H9 (cell line): ENCODE measurements around the gene PCDH9. TPM values are rescaled to one million over a fixed set of nuclear protein-coding genes. Genes with fewer than 3 reads are reported as not detected.

ENCODE experiments used
- DNase-seq: peaks from one replicate; pipeline ENCODE4 v3.0.0-alpha.2; 2017
- H2AFZ ChIP-seq: one replicate; pipeline ENCODE4 v1.6.1; 2013; ENCODE audit warnings: mild to moderate bottlenecking, low read length, control low read depth, moderate library complexity
- H2AK5ac ChIP-seq: 2 replicates; pipeline ENCODE4 v1.6.1; 2013; ENCODE audit warnings: low read length, control low read depth, mixed read lengths; ENCODE audit not compliant: insufficient read length
- H2BK120ac ChIP-seq: one replicate; pipeline ENCODE4 v1.6.1; 2013; ENCODE audit warnings: low read depth, mild to moderate bottlenecking, low read length, control low read depth, inconsistent platforms; ENCODE audit not compliant: poor library complexity, severe bottlenecking
- H2BK12ac ChIP-seq: 2 replicates; pipeline ENCODE4 v1.6.1; 2013; ENCODE audit warnings: low read length, control low read depth, mixed read lengths, low read depth; ENCODE audit not compliant: insufficient read length
- H2BK15ac ChIP-seq: 2 replicates; pipeline ENCODE4 v1.6.1; 2013; ENCODE audit warnings: low read depth, low read length, control low read depth
- H2BK20ac ChIP-seq: one replicate; pipeline ENCODE4 v1.6.1; 2013; ENCODE audit warnings: low read depth, mild to moderate bottlenecking, low read length, control low read depth, inconsistent platforms; ENCODE audit not compliant: poor library complexity, severe bottlenecking
- H2BK5ac ChIP-seq: 2 replicates; pipeline ENCODE4 v1.6.1; 2013; ENCODE audit warnings: low read length, control low read depth, mixed read lengths; ENCODE audit not compliant: insufficient read length
- H3K14ac ChIP-seq: 2 replicates; pipeline ENCODE4 v1.6.1; 2013; ENCODE audit warnings: low read length, control low read depth; ENCODE audit not compliant: insufficient read depth
- H3K18ac ChIP-seq: 2 replicates; pipeline ENCODE4 v1.6.1; 2013; ENCODE audit warnings: low read depth, mild to moderate bottlenecking, mixed read lengths, low read length, control low read depth; ENCODE audit not compliant: insufficient read length
- H3K23ac ChIP-seq: 2 replicates; pipeline ENCODE4 v1.6.1; 2013; ENCODE audit warnings: low read length, control low read depth, mixed read lengths, low read depth; ENCODE audit not compliant: insufficient read length
- H3K23me2 ChIP-seq: 2 replicates; pipeline ENCODE4 v1.6.1; 2013; ENCODE audit warnings: low read depth, mild to moderate bottlenecking, mixed read lengths, low read length, control low read depth; ENCODE audit not compliant: insufficient read length, poor library complexity, severe bottlenecking
- H3K27ac ChIP-seq: 2 replicates; pipeline ENCODE4 v1.5.1; 2013; ENCODE audit warnings: low read length, control low read depth, mixed read lengths, low read depth; ENCODE audit not compliant: insufficient read length
- H3K27me3 ChIP-seq: 2 replicates; pipeline ENCODE4 v1.6.1; 2013; ENCODE audit warnings: low read length, control low read depth, inconsistent platforms; ENCODE audit not compliant: insufficient read depth
- H3K4ac ChIP-seq: 2 replicates; pipeline ENCODE4 v1.6.1; 2013; ENCODE audit warnings: low read depth, mild to moderate bottlenecking, control low read depth, inconsistent platforms, low read length, moderate library complexity
- H3K4me1 ChIP-seq: 2 replicates; pipeline ENCODE4 v1.6.1; 2013; ENCODE audit warnings: low read length, control low read depth, inconsistent platforms; ENCODE audit not compliant: insufficient read depth
- H3K4me2 ChIP-seq: 2 replicates; pipeline ENCODE4 v1.6.1; 2013; ENCODE audit warnings: low read length, control low read depth, mixed read lengths; ENCODE audit not compliant: insufficient read length, insufficient read depth
- H3K56ac ChIP-seq: 2 replicates; pipeline ENCODE4 v1.6.1; 2013; ENCODE audit warnings: low read depth, mild to moderate bottlenecking, mixed read lengths, low read length, control low read depth; ENCODE audit not compliant: insufficient read length
- H3K79me1 ChIP-seq: 2 replicates; pipeline ENCODE4 v1.6.1; 2013; ENCODE audit warnings: low read depth, mild to moderate bottlenecking, moderate library complexity, low read length, control low read depth, inconsistent platforms; ENCODE audit not compliant: insufficient read depth, poor library complexity, severe bottlenecking
- H3K79me2 ChIP-seq: 2 replicates; pipeline ENCODE4 v1.6.1; 2013; ENCODE audit warnings: low read length, control low read depth, inconsistent platforms; ENCODE audit not compliant: insufficient read depth
- H3K9ac ChIP-seq: 2 replicates; pipeline ENCODE4 v1.6.1; 2013; ENCODE audit warnings: low read length, control low read depth, mixed read lengths; ENCODE audit not compliant: insufficient read length; ENCODE audit errors: extremely low read depth
- H3K9me3 ChIP-seq: one replicate; pipeline ENCODE4 v1.6.1; 2013; ENCODE audit warnings: low read depth, low read length, inconsistent platforms; ENCODE audit not compliant: control insufficient read depth
- H3T11ph ChIP-seq: one replicate; pipeline ENCODE4 v1.6.1; 2013; ENCODE audit warnings: mild to moderate bottlenecking, low read length, control low read depth, inconsistent platforms
- H4K20me1 ChIP-seq: one replicate; pipeline ENCODE4 v1.6.1; 2013; ENCODE audit not compliant: control insufficient read depth, insufficient read length, insufficient read depth
- H4K5ac ChIP-seq: 2 replicates; pipeline ENCODE4 v1.6.1; 2013; ENCODE audit warnings: low read depth, mild to moderate bottlenecking, mixed read lengths, low read length, control low read depth; ENCODE audit not compliant: insufficient read length
- H4K8ac ChIP-seq: replicated peaks from 2 replicates; pipeline ENCODE4 v1.6.1; 2013; ENCODE audit warnings: low read length, control low read depth, mixed read lengths, low read depth; ENCODE audit not compliant: insufficient read length
- H4K91ac ChIP-seq: 2 replicates; pipeline ENCODE4 v1.6.1; 2013; ENCODE audit warnings: low read depth, mild to moderate bottlenecking, moderate library complexity, mixed read lengths, low read length, control low read depth; ENCODE audit not compliant: insufficient read length
- H3K27ac Mint-ChIP-seq, 3 experiments: 2 replicates in 2 of 3; 3 replicates in 1 of 3; pipeline ENCODE4 v1.8.0; 2020 to 2021; ENCODE audit warnings: mixed read lengths in 3 of 3, mild to moderate bottlenecking in 1 of 3, moderate library complexity in 1 of 3
- H3K27me3 Mint-ChIP-seq: 2 replicates; pipeline ENCODE4 v1.8.0; 2021; ENCODE audit warnings: low read depth, mild to moderate bottlenecking, moderate library complexity, mixed read lengths
- H3K36me3 Mint-ChIP-seq, 3 experiments: 2 replicates in 2 of 3; 3 replicates in 1 of 3; pipeline ENCODE4 v1.8.0; 2020 to 2021; ENCODE audit warnings: low read depth in 3 of 3, mixed read lengths in 3 of 3; ENCODE audit not compliant: insufficient read depth in 1 of 3
- H3K4me1 Mint-ChIP-seq, 2 experiments: 2 replicates each; pipeline ENCODE4 v1.8.0; 2020; ENCODE audit warnings: mixed read lengths in 2 of 2
- H3K4me3 Mint-ChIP-seq, 2 experiments: 2 replicates in 1 of 2; 3 replicates in 1 of 2; pipeline ENCODE4 v1.8.0; 2020 to 2021; ENCODE audit warnings: mild to moderate bottlenecking in 2 of 2, mixed read lengths in 2 of 2, moderate library complexity in 1 of 2
- H3K9me3 Mint-ChIP-seq, 2 experiments: 2 replicates in 1 of 2; 3 replicates in 1 of 2; pipeline ENCODE4 v1.8.0; 2020; ENCODE audit warnings: mild to moderate bottlenecking in 2 of 2, mixed read lengths in 2 of 2, moderate library complexity in 1 of 2
- total RNA-seq: library from RNA; stranded (reverse); gene quantifications from 2 replicates; pipeline ENCODE4 v1.2.1, GENCODE V29; 2021
- TF ChIP-seq, protein P1 (sequence below): fragments of 200-600 bp; sonication (generic); conservative IDR thresholded peaks from 3 replicates; pipeline ENCODE4 v1.8.0; 2021; ENCODE audit warnings: antibody characterized with exemption, mild to moderate bottlenecking

Gene PCDH9
- total RNA-seq, 1 experiment from 2014 or later: 0.11 TPM

DNA sequence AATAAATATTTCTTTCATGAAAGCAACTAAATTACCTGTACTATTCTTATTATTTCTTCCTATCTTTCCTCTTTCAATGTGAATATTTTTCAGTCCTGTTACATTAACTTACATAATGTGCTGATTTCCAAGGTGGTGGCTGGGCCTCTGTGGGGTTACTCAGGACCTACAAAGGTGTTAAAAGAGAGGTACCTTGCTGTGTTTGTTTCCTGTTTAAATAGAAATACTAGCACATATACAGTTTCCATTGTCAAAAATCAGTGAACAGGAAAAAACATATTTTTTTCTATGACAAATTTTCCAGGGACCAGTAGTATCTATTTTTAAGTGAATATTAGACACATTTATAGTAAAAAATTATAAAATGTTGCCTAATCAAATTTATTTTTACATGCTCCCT lies 8.7 kb upstream of the PCDH9 start:
- Histone ChIP-seq H4K5ac (no peak overlapping the region), H2AFZ (no peak overlapping the region), H3K23me2 (no peaks in the 10 kb centered on the region), H3K4me2 (no peak overlapping the region), H4K20me1 (no peaks in the 10 kb centered on the region), H3K27me3 (no peaks in the 10 kb centered on the region), H3K79me2 (no peaks in the 10 kb centered on the region), H2BK15ac (no peak overlapping the region), H3T11ph (no peak overlapping the region), H2BK12ac (no peak overlapping the region), H2BK20ac (no peak overlapping the region), H2BK5ac (no peak overlapping the region), H3K27ac (no peak overlapping the region), H3K56ac (no peak overlapping the region), H3K18ac (no peak overlapping the region), H2AK5ac (no peak overlapping the region), H3K9me3 (no peaks in the 10 kb centered on the region), H4K91ac (no peak overlapping the region), H3K4me1 (no peaks in the 10 kb centered on the region), H2BK120ac (no peak overlapping the region), H3K23ac (no peak overlapping the region), H3K79me1 (no peaks in the 10 kb centered on the region), H3K9ac (no peak overlapping the region), H4K8ac (no peak overlapping the region), H3K4ac (no peak overlapping the region), H3K14ac (no peak overlapping the region)
- no peaks in the 10 kb centered on the region for H3K36me3 Mint-ChIP-seq
- H3K4me3 Mint-ChIP-seq: no peak overlapping the region
- H3K4me1 Mint-ChIP-seq: peaks cover 1 to 2% of the 10 kb centered on the region in 2 experiments; a peak in 1 of 4 replicates
- H3K27me3 Mint-ChIP-seq: no peaks in the 10 kb centered on the region
- no peak for DNase-seq
- H3K27ac Mint-ChIP-seq: no peak overlapping the region
- TF ChIP-seq, protein P1, sequence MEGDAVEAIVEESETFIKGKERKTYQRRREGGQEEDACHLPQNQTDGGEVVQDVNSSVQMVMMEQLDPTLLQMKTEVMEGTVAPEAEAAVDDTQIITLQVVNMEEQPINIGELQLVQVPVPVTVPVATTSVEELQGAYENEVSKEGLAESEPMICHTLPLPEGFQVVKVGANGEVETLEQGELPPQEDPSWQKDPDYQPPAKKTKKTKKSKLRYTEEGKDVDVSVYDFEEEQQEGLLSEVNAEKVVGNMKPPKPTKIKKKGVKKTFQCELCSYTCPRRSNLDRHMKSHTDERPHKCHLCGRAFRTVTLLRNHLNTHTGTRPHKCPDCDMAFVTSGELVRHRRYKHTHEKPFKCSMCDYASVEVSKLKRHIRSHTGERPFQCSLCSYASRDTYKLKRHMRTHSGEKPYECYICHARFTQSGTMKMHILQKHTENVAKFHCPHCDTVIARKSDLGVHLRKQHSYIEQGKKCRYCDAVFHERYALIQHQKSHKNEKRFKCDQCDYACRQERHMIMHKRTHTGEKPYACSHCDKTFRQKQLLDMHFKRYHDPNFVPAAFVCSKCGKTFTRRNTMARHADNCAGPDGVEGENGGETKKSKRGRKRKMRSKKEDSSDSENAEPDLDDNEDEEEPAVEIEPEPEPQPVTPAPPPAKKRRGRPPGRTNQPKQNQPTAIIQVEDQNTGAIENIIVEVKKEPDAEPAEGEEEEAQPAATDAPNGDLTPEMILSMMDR: no peak
- no peaks in the 10 kb centered on the region for H3K9me3 Mint-ChIP-seq
